ENCODE results near the gene WNT5B. TPM values are rescaled to one million over a fixed set of nuclear protein-coding genes. Genes with fewer than 3 reads are reported as not detected.
A peak's percentile ranks its signal among the peaks of the same experiment; 100 is the strongest.

Gene WNT5B
- total and polyA plus RNA-seq, 9 of the 15 experiments (the other 6 are each of a cell fraction or from before 2014, with no cell fraction given), result 0.42 to 16.8 (median 5.4) TPM

DNA sequence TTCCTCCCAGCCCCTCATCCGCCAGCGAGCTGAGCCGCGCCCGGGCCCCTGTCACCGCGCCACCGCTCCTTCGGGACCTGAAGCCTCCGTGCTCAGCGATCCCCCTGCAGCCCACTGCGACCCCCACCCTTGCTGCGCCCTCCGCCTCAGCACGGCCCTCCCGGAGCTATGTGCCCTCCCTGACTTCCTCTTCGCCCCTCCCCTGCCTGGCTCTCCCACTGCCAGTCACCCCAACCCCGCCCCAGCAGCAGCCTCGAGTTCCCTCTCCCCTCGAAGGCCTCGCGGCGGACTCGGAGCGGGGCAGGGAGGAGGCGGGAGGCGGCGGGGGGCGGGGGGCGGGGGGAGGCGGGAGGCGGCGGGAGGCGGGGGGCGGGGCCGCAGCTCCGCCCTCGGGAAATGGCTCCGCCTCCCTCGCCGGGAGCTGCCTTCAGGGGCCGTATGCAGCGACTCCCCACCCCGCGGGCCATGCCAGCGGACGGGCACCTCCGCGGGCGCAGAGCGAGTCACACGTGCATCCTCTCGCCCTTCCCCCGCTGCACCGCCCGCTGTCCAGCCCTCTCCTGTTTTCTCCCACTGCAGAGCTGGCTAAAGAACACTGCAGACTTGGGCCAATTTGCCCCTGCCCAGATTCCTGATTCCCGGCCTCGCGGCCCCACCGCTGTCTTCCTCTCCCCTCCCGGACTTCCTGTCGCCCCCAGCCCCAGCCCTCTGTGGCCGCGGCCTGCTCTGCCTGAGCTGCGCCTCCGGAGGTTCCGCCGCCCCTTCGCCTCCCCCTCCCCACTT, 32.7 kb downstream of the WNT5B start (continued):
- no peak for TF ChIP-seq ZNF174 (CRISPR knock-in tag; IDR thresholded peaks at IDR 0.05)
- no peak for TF ChIP-seq ELF4 (CRISPR knock-in tag; IDR thresholded peaks at IDR 0.05)
- no peak for TF ChIP-seq GABPB2 (CRISPR knock-in tag; conservative IDR thresholded peaks at IDR 0.05)
- TF ChIP-seq ZZZ3 (IDR thresholded peaks at IDR 0.05), result no peak
- TF ChIP-seq SRSF7 (optimal IDR thresholded peaks at IDR 0.05; ENCODE audit: low read depth, low read length), result no peak
- no peak for TF ChIP-seq CBFA2T2 (conservative IDR thresholded peaks at IDR 0.05)
- no peak for TF ChIP-seq ZNF253 (CRISPR knock-in tag; conservative IDR thresholded peaks at IDR 0.05)
- peak; percentile 81; the same call in 1 of the 2 replicates for TF ChIP-seq PHF21A (IDR thresholded peaks at IDR 0.05; ENCODE audit: borderline replicate concordance, low read depth)
- no peak for TF ChIP-seq SAP30 (IDR thresholded peaks at IDR 0.05; ENCODE audit: borderline replicate concordance, insufficient read depth, low read depth, low read length, poor library complexity, severe bottlenecking)
- TF ChIP-seq RFX5 (IDR thresholded peaks at IDR 0.05; ENCODE audit: low read depth, low read length), result no peak
- TF ChIP-seq, protein P1, sequence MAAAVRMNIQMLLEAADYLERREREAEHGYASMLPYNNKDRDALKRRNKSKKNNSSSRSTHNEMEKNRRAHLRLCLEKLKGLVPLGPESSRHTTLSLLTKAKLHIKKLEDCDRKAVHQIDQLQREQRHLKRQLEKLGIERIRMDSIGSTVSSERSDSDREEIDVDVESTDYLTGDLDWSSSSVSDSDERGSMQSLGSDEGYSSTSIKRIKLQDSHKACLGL (CRISPR knock-in tag; IDR thresholded peaks at IDR 0.05; ENCODE audit: borderline replicate concordance, poor library complexity, severe bottlenecking), result no peak
- no peak for TF ChIP-seq ZNF696 (CRISPR knock-in tag; conservative IDR thresholded peaks at IDR 0.05)
- TF ChIP-seq THRAP3 (IDR thresholded peaks at IDR 0.05; ENCODE audit: borderline replicate concordance), result no peak
- TF ChIP-seq, protein P2, sequence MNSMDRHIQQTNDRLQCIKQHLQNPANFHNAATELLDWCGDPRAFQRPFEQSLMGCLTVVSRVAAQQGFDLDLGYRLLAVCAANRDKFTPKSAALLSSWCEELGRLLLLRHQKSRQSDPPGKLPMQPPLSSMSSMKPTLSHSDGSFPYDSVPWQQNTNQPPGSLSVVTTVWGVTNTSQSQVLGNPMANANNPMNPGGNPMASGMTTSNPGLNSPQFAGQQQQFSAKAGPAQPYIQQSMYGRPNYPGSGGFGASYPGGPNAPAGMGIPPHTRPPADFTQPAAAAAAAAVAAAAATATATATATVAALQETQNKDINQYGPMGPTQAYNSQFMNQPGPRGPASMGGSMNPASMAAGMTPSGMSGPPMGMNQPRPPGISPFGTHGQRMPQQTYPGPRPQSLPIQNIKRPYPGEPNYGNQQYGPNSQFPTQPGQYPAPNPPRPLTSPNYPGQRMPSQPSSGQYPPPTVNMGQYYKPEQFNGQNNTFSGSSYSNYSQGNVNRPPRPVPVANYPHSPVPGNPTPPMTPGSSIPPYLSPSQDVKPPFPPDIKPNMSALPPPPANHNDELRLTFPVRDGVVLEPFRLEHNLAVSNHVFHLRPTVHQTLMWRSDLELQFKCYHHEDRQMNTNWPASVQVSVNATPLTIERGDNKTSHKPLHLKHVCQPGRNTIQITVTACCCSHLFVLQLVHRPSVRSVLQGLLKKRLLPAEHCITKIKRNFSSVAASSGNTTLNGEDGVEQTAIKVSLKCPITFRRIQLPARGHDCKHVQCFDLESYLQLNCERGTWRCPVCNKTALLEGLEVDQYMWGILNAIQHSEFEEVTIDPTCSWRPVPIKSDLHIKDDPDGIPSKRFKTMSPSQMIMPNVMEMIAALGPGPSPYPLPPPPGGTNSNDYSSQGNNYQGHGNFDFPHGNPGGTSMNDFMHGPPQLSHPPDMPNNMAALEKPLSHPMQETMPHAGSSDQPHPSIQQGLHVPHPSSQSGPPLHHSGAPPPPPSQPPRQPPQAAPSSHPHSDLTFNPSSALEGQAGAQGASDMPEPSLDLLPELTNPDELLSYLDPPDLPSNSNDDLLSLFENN (IDR thresholded peaks at IDR 0.05; ENCODE audit: low read depth in 2 of 2, low read length in 2 of 2), result no peak
- no peak for TF ChIP-seq RBM39 (optimal IDR thresholded peaks at IDR 0.05; ENCODE audit: low read depth, low read length)
- peak; percentile 50 for TF ChIP-seq TAF1 (IDR thresholded peaks at IDR 0.05; ENCODE audit: control insufficient read depth, extremely low read depth, insufficient read depth, low read length, severe bottlenecking)
- TF ChIP-seq, protein P3, sequence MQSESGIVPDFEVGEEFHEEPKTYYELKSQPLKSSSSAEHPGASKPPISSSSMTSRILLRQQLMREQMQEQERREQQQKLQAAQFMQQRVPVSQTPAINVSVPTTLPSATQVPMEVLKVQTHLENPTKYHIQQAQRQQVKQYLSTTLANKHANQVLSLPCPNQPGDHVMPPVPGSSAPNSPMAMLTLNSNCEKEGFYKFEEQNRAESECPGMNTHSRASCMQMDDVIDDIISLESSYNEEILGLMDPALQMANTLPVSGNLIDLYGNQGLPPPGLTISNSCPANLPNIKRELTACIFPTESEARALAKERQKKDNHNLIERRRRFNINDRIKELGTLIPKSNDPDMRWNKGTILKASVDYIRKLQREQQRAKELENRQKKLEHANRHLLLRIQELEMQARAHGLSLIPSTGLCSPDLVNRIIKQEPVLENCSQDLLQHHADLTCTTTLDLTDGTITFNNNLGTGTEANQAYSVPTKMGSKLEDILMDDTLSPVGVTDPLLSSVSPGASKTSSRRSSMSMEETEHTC (IDR thresholded peaks at IDR 0.05), result no peak
- TF ChIP-seq HDAC6 (IDR thresholded peaks at IDR 0.05; ENCODE audit: low read depth, low read length), result no peak
- no peak for TF ChIP-seq SRF (CRISPR knock-in tag; IDR thresholded peaks at IDR 0.05)
- no peak for TF ChIP-seq NR1H2 (CRISPR knock-in tag; IDR thresholded peaks at IDR 0.05)
- TF ChIP-seq FOSL1 (tag; conservative IDR thresholded peaks at IDR 0.05), result no peak
- no peak for TF ChIP-seq ERF (CRISPR knock-in tag; IDR thresholded peaks at IDR 0.05)
- no peak for TF ChIP-seq FOS (IDR thresholded peaks at IDR 0.05; ENCODE audit: extremely low read depth, insufficient read length)

All from K562 (cell line).